Measurements from ENCODE around the gene ZNF143. TPM values are rescaled to one million over a fixed set of nuclear protein-coding genes. Genes with fewer than 3 reads are reported as not detected.

ZNF143 gene
- total and polyA plus RNA-seq, 10 of the 15 experiments (the other 5 are each of a cell fraction or from before 2014, with no cell fraction given) = 13.6 to 48.7 (median 19.4) TPM

DNA sequence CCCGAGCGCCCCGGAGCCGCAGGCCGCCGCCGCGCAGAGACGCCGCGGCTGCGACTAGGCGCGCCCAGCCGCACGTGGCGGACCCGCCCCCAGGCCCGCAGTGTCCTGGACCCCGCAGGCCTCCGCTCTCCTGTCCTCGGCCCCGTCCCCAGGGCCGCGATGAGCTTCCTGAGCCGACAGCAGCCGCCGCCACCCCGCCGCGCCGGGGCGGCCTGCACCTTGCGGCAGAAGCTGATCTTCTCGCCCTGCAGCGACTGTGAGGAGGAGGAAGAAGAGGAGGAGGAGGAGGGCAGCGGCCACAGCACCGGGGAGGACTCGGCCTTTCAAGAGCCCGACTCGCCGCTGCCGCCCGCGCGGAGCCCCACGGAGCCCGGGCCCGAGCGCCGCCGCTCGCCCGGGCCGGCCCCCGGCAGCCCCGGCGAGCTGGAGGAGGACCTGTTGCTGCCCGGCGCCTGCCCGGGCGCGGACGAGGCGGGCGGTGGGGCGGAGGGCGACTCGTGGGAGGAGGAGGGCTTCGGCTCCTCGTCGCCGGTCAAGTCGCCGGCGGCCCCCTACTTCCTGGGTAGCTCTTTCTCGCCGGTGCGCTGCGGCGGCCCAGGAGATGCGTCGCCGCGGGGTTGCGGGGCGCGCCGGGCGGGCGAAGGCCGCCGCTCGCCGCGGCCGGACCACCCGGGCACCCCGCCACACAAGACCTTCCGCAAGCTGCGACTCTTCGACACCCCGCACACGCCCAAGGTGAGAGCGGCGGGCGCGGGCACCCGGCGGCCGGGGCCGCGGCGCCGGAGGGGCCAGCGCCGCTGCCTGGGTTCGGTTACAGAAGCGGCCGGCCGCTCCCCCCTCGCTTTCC lies 113.2 kb downstream of the ZNF143 start:
- under 1% methylated on average over 73 of the region's 122 CpGs for WGBS (ENCODE audit: insufficient coverage, insufficient replicate concordance, low lambda C conversion rate, missing lambda C conversion rate)
- ChIA-PET RAD21 (ENCODE audit: unreplicated experiment) (interaction anchor here (0.5 to 2.4 kb wide), 12 partner anchors 13 to 184 kb away, joined by 3 to 16 read pairs (median 4); partner anchors contain the start of genes SWAP70 and ZNF143), SMC1A (ENCODE audit: uncharacterized antibody, unreplicated experiment) (interaction anchor here (0.9 to 1.9 kb wide), 7 partner anchors 8 to 188 kb away, joined by 3 to 6 read pairs (median 4); no protein-coding TSS in a partner anchor), CTCF (interaction anchor here (0.6 to 2.2 kb wide), 10 partner anchors 27 to 362 kb away, joined by 3 to 10 read pairs (median 6); no protein-coding TSS in a partner anchor), POLR2A (interaction anchor here (0.6 to 2.0 kb wide), 10 partner anchors 9 to 144 kb away, joined by 3 to 15 read pairs (median 6); partner anchors contain the start of gene ZNF143)
- H3K27me3 ChIP-seq (replicated peaks in 1 of 2; ENCODE audit: control insufficient read depth in 2 of 2, insufficient read depth in 2 of 2, low read length in 1 of 2) = no peaks in the 10 kb centered on the region
- FAIRE-seq = no peak
- no peaks in the 10 kb centered on the region for H4K20me1 ChIP-seq (ENCODE audit: control insufficient read depth, insufficient read depth)
- DNase-seq (ENCODE audit: low read depth, low spot score) = no peak
- H3K4me2 ChIP-seq (ENCODE audit: control insufficient read depth, insufficient read depth) = peak overlapping the region; percentile 53; the same call in 1 of the 2 replicates
- H3K9me3 ChIP-seq (replicated peaks; ENCODE audit: control insufficient read depth, insufficient read depth, low read length) = no peaks in the 10 kb centered on the region
- peaks cover 55% of the 10 kb centered on the region for H3K79me2 ChIP-seq (ENCODE audit: control insufficient read depth, insufficient read depth, low read length)
- H3K9ac ChIP-seq (ENCODE audit: control insufficient read depth, insufficient read depth, low read length) = peak overlapping the region; percentile 76
- BruUV-seq (replicated peaks) = no TSS peak
- H3K27ac ChIP-seq (ENCODE audit: control insufficient read depth, insufficient read depth) = peak overlapping the region; percentile 90
- peaks cover 6% of the 10 kb centered on the region; the same call in 1 of the 2 replicates for H3K4me1 ChIP-seq (ENCODE audit: control insufficient read depth, insufficient read depth, low read length)
- intact Hi-C loops (cut with micrococcal nuclease; ENCODE audit: unreplicated experiment) (loop anchor here (2.0 kb wide), 1 partner anchor 111 kb away; no protein-coding TSS in a partner anchor), in situ Hi-C loops (cut with MboI) (no loop called here)
- H2AFZ ChIP-seq (ENCODE audit: control insufficient read depth, low read depth, low read length) = peak overlapping the region; percentile 72
- ATAC-seq = no peak
- peaks cover 0 to 3% of the 10 kb centered on the region in 2 experiments; a peak in 1 of 4 replicates for H3K36me3 ChIP-seq (ENCODE audit: control insufficient read depth in 2 of 2, insufficient read depth in 2 of 2, low read length in 1 of 2)
- H3K4me3 ChIP-seq = peak overlapping the region; percentile 90
- peak; percentile 49; the same call in 1 of the 2 replicates for TF ChIP-seq DPF2 (IDR thresholded peaks at IDR 0.05)
- TF ChIP-seq IKZF1 (conservative IDR thresholded peaks at IDR 0.05) = peak; percentile 23
- TF ChIP-seq PAX8 (IDR thresholded peaks at IDR 0.05) = no peak
- TF ChIP-seq, protein P1, sequence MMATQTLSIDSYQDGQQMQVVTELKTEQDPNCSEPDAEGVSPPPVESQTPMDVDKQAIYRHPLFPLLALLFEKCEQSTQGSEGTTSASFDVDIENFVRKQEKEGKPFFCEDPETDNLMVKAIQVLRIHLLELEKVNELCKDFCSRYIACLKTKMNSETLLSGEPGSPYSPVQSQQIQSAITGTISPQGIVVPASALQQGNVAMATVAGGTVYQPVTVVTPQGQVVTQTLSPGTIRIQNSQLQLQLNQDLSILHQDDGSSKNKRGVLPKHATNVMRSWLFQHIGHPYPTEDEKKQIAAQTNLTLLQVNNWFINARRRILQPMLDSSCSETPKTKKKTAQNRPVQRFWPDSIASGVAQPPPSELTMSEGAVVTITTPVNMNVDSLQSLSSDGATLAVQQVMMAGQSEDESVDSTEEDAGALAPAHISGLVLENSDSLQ (IDR thresholded peaks at IDR 0.05) = no peak
- no peak for TF ChIP-seq BRCA1 (IDR thresholded peaks at IDR 0.05; ENCODE audit: low read depth, low read length)
- TF ChIP-seq, protein P2, sequence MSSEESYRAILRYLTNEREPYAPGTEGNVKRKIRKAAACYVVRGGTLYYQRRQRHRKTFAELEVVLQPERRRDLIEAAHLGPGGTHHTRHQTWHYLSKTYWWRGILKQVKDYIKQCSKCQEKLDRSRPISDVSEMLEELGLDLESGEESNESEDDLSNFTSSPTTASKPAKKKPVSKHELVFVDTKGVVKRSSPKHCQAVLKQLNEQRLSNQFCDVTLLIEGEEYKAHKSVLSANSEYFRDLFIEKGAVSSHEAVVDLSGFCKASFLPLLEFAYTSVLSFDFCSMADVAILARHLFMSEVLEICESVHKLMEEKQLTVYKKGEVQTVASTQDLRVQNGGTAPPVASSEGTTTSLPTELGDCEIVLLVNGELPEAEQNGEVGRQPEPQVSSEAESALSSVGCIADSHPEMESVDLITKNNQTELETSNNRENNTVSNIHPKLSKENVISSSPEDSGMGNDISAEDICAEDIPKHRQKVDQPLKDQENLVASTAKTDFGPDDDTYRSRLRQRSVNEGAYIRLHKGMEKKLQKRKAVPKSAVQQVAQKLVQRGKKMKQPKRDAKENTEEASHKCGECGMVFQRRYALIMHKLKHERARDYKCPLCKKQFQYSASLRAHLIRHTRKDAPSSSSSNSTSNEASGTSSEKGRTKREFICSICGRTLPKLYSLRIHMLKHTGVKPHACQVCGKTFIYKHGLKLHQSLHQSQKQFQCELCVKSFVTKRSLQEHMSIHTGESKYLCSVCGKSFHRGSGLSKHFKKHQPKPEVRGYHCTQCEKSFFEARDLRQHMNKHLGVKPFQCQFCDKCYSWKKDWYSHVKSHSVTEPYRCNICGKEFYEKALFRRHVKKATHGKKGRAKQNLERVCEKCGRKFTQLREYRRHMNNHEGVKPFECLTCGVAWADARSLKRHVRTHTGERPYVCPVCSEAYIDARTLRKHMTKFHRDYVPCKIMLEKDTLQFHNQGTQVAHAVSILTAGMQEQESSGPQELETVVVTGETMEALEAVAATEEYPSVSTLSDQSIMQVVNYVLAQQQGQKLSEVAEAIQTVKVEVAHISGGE (CRISPR knock-in tag; IDR thresholded peaks at IDR 0.05) = no peak
- TF ChIP-seq MXI1 (IDR thresholded peaks at IDR 0.05; ENCODE audit: low read depth, low read length) = peak; percentile 85
- no peak for TF ChIP-seq SUPT20H (IDR thresholded peaks at IDR 0.05; ENCODE audit: borderline replicate concordance, control insufficient read depth, low read depth, low read length)
- no peak for TF ChIP-seq TCF7 (IDR thresholded peaks at IDR 0.05; ENCODE audit: borderline replicate concordance)
- no peak for TF ChIP-seq POU2F2 (IDR thresholded peaks at IDR 0.05; ENCODE audit: borderline replicate concordance, low read depth, low read length)
- peak; percentile 24 to 94; a peak in 3 of 4 replicates for TF ChIP-seq BHLHE40 (IDR thresholded peaks at IDR 0.05; ENCODE audit: borderline replicate concordance in 1 of 2, low read depth in 2 of 2, low read length in 1 of 2)
- TF ChIP-seq ZNF274 (IDR thresholded peaks at IDR 0.05; ENCODE audit: insufficient read depth, insufficient read length) = no peak
- TF ChIP-seq CREB1 (IDR thresholded peaks at IDR 0.05; ENCODE audit: low read depth) = no peak
- TF ChIP-seq YBX1 (IDR thresholded peaks at IDR 0.05) = no peak
- TF ChIP-seq, protein P3, sequence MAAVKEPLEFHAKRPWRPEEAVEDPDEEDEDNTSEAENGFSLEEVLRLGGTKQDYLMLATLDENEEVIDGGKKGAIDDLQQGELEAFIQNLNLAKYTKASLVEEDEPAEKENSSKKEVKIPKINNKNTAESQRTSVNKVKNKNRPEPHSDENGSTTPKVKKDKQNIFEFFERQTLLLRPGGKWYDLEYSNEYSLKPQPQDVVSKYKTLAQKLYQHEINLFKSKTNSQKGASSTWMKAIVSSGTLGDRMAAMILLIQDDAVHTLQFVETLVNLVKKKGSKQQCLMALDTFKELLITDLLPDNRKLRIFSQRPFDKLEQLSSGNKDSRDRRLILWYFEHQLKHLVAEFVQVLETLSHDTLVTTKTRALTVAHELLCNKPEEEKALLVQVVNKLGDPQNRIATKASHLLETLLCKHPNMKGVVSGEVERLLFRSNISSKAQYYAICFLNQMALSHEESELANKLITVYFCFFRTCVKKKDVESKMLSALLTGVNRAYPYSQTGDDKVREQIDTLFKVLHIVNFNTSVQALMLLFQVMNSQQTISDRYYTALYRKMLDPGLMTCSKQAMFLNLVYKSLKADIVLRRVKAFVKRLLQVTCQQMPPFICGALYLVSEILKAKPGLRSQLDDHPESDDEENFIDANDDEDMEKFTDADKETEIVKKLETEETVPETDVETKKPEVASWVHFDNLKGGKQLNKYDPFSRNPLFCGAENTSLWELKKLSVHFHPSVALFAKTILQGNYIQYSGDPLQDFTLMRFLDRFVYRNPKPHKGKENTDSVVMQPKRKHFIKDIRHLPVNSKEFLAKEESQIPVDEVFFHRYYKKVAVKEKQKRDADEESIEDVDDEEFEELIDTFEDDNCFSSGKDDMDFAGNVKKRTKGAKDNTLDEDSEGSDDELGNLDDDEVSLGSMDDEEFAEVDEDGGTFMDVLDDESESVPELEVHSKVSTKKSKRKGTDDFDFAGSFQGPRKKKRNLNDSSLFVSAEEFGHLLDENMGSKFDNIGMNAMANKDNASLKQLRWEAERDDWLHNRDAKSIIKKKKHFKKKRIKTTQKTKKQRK (IDR thresholded peaks at IDR 0.05; ENCODE audit: low read depth, low read length) = no peak
